VCaP (cell line): Measurements from ENCODE around the gene TRAK2.

ENCODE experiments used
- H3K27ac ChIP-seq: fragments of 450-650 bp; 2 replicates; pipeline ENCODE4 v1.5.1; 2017
- CTCF ChIP-seq: fragments of 450-650 bp; conservative IDR thresholded peaks from 2 replicates; pipeline ENCODE4 v1.5.1; 2017; ENCODE audit warnings: mild to moderate bottlenecking, moderate library complexity

TRAK2 gene

GRCh38 chr2:201407265-201407664 is 44.0 kb downstream of the TRAK2 start:
- H3K27ac ChIP-seq: peak overlapping the region; percentile 88
- TF ChIP-seq CTCF: no peak

DNA sequence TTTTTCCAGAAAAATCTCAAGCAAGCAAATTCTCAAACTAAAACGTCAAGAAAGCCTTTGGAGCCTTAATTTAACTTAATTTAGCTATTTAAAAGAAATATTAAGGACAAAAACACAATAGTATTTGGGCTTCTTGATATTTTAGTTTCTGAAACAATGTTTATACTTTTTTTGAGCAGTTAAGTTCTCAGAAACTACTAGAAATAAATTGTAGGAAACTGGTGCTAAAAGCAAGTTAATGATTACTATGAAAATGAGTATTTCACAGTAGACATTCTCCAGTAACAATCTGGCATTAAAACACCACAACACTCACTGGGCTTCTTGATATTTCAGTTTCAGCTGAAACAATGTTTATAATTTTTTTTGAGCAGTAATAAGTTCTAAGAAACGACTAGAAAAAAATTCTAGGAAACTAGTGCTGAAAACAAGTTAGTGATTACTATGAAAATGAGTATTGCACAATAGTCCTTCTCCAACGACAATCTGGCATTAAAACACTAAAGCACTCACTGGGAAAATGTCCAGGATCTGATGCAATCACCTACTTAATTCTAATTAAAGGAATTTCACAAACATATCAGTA is 45.1 kb downstream of the TRAK2 start:
- H3K27ac ChIP-seq: peak overlapping the region; percentile 88
- no peak for TF ChIP-seq CTCF

DNA sequence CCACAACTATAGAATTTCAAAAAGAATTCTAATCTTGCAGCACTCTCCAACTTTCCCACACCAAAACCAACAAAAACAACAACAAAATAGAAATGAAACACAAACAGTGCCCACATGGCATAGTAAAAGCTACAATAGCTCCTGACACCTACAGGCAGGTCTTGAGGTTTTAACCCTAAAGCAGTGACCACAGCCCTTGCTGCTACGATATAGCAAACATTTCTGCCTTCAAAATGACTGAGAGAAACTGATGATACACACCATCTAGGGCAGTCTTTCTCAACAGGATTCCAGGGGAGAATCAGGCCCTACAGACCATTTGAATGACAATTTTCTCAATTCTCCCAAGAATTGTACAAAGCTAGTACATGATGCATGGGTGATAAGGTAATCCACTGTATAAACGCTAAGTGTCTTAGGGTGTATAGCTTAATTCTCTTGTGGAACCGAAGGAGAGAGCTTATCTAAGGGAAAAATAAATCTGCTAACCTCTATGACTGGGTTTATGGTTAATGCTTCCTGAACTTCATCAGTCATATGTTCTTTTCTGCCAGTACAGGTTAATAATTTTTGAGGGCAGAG is 46.5 kb downstream of the TRAK2 start:
- no peak for TF ChIP-seq CTCF
- H3K27ac ChIP-seq: peak overlapping the region; percentile 88

DNA sequence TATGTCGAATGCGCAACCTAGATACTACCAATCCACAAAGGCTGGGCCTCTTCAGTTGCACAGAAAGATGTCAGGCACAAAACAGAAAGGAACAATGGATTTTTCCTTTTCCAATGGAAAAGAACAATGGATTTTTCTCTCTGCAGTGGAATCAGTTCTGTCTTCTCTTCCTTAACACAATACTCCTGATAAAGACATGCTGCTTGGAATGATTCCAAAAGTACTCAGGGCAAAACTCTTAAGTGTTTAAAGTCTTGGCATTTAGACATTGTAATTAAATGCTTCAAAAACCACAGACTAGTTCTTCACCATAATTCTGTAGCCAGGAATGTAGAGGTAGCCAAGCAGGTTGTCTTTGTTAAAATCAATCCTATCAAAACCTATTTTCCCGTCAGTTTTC is 47.4 kb downstream of the TRAK2 start:
- TF ChIP-seq CTCF: no peak
- H3K27ac ChIP-seq: peak overlapping the region; percentile 88

DNA sequence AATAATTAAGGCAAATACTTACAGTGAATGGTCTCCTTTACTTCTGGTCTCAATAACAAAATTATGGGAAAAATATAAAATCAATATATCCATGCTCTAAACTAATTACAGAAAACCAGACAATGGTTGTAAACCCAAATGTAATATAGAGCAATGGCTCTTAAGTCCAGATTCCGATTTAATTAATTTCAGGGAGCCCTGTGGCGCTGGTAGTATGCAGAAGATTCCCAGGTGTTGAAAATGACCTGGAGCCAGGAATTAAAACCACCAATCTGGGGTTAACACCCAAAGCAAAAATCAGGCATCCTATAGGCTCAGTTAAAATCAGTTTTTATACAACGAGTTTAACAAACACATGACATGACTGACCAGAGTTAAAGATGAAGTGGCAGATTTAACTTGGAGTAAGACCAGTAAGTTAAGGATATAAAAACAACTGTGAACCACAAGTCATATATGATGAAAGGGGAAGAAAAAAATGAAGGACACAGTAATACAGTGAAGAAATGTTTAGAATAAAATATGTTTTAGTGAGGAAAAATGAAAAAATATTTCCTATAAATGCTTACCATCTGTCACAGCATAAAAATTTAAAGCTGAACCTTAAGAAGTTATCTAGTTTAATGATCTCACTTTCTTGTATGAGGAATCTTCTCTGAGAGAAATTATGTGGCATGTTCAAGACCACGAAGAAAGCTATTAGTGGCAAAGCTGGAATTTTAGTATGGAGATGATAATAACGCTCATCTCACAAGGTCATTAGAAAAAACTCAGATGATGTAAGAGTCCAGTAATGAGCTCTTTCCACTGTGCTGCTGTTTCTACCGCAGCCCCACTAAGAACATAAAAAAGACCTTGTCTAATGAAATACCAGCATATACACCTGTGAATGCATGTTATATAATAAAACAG is 48.4 kb downstream of the TRAK2 start:
- no peak for TF ChIP-seq CTCF
- H3K27ac ChIP-seq: peak overlapping the region; percentile 88

DNA sequence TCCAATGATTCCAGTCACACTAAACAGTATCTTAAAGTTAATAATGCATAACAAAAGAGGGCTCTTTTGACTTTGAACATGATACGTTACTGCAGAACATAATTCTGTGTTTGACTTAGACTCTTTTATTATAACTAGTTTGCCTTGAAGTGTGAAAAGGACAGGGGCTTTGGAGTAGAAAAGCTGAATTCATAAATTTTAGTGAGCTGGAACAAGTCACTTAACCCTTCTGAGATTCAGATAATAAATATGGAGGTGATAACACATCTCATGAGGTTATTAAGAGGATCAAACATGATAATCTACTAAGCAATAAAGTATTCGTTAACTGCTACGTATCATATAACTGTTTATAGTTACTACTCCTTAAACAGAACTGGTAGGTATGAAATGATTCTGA is 49.4 kb downstream of the TRAK2 start:
- TF ChIP-seq CTCF: no peak
- peak overlapping the region; percentile 88; the same call in 1 of the 2 replicates for H3K27ac ChIP-seq

DNA sequence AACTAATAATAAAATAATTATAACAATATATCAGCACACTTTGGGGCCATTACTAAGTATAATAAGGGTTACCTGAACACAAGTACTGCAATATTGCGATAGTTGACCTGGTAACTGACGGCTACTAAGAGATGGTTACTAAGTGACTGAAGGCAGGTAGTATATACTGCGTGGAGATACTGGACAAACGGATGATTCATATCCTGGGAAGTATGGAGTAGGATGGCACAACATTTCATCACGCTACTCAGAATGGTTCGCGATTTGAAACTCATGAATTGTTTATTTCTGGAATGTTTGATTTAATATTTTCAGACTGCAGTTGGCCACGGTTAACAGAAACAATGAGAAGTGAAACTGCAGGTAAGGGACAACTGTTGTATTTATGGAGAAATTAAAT is 54.7 kb downstream of the TRAK2 start:
- no peak overlapping the region for H3K27ac ChIP-seq
- TF ChIP-seq CTCF: no peak
